HCT116 (cell line): ENCODE data around the gene SDE2.

Experiments used
- POLR2A ChIP-seq: IDR thresholded peaks from 2 replicates; pipeline ENCODE4 v1.7.0; 2011; ENCODE audit warnings: borderline replicate concordance; ENCODE audit not compliant: insufficient read depth, insufficient read length; ENCODE audit errors: extremely low read depth
- POLR2AphosphoS5 ChIP-seq: IDR thresholded peaks from 2 replicates; pipeline ENCODE4 v1.6.1; 2011; ENCODE audit warnings: mild to moderate bottlenecking, low read depth, low read length, moderate library complexity
- SIN3A ChIP-seq: IDR thresholded peaks from 2 replicates; pipeline ENCODE4 v1.6.1; 2012; ENCODE audit warnings: low read depth
- SP1 ChIP-seq: IDR thresholded peaks from 2 replicates; pipeline ENCODE4 v1.6.1; 2012; ENCODE audit warnings: low read depth
- ZFX ChIP-seq: fragments of 450-650 bp; IDR thresholded peaks from 2 replicates; pipeline ENCODE4 v1.6.1; 2017
- ZNF274 ChIP-seq: fragments of 200-500 bp; sonication (Bioruptor generic); IDR thresholded peaks from 2 replicates; pipeline ENCODE4 v1.6.1; 2014; ENCODE audit warnings: mild to moderate bottlenecking, low read depth, low read length, inconsistent platforms
- TF ChIP-seq, protein P1 (sequence below), 3 experiments: fragments of 200-600 bp in 1 of 3; sonication (generic) in 1 of 3; IDR thresholded peaks in 2 of 3; conservative IDR thresholded peaks in 1 of 3; 2 replicates each; pipeline ENCODE4 v1.5.1; 2012 to 2017; ENCODE audit warnings: low read depth in 2 of 3, low read length in 2 of 3, antibody characterized with exemption in 1 of 3, borderline replicate concordance in 1 of 3, control low read depth in 1 of 3, mild to moderate bottlenecking in 1 of 3, mixed read lengths in 1 of 3, mixed run types in 1 of 3, moderate library complexity in 1 of 3; ENCODE audit not compliant: insufficient read depth in 1 of 3
- TF ChIP-seq, protein P2 (sequence below): IDR thresholded peaks from 2 replicates; pipeline ENCODE4 v1.6.1; 2011; ENCODE audit warnings: mild to moderate bottlenecking, low read length, moderate library complexity; ENCODE audit not compliant: insufficient replicate concordance; ENCODE audit errors: extremely low read depth
- TF ChIP-seq, protein P3 (sequence below): IDR thresholded peaks from 2 replicates; pipeline ENCODE4 v1.6.1; 2012; ENCODE audit warnings: low read depth
- TF ChIP-seq, protein P4 (sequence below): IDR thresholded peaks from 2 replicates; pipeline ENCODE4 v1.6.1; 2012

DNA sequence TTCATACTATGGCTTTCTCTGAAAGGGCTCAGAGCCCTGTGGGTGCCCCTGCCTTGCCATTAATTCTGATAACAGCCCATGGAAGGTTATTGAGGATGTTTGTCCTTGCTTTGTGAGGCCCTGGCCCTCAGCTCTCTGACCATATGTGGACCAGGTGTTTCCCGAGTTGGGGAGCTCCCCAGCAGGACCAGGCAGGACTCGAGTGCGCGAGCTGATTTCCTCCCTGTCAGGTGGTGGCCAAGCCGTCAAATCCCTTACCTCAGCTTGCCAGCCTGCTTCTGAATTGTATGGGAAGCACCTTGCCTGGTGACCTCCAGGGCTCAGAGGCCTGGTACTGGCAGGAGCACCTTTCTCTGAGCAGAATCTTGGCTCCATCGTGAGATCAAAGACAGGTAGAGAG is 17.9 kb upstream of the SDE2 start:
- TF ChIP-seq ZNF274 = no peak
- TF ChIP-seq POLR2A = no peak
- TF ChIP-seq, protein P1, sequence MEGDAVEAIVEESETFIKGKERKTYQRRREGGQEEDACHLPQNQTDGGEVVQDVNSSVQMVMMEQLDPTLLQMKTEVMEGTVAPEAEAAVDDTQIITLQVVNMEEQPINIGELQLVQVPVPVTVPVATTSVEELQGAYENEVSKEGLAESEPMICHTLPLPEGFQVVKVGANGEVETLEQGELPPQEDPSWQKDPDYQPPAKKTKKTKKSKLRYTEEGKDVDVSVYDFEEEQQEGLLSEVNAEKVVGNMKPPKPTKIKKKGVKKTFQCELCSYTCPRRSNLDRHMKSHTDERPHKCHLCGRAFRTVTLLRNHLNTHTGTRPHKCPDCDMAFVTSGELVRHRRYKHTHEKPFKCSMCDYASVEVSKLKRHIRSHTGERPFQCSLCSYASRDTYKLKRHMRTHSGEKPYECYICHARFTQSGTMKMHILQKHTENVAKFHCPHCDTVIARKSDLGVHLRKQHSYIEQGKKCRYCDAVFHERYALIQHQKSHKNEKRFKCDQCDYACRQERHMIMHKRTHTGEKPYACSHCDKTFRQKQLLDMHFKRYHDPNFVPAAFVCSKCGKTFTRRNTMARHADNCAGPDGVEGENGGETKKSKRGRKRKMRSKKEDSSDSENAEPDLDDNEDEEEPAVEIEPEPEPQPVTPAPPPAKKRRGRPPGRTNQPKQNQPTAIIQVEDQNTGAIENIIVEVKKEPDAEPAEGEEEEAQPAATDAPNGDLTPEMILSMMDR (IDR thresholded peaks at IDR 0.05 in 2 of 3, conservative IDR thresholded peaks at IDR 0.05 in 1 of 3; ENCODE audit: borderline replicate concordance in 1 of 3, insufficient read depth in 1 of 3, low read depth in 2 of 3, low read length in 2 of 3) = no peak
- TF ChIP-seq, protein P2, sequence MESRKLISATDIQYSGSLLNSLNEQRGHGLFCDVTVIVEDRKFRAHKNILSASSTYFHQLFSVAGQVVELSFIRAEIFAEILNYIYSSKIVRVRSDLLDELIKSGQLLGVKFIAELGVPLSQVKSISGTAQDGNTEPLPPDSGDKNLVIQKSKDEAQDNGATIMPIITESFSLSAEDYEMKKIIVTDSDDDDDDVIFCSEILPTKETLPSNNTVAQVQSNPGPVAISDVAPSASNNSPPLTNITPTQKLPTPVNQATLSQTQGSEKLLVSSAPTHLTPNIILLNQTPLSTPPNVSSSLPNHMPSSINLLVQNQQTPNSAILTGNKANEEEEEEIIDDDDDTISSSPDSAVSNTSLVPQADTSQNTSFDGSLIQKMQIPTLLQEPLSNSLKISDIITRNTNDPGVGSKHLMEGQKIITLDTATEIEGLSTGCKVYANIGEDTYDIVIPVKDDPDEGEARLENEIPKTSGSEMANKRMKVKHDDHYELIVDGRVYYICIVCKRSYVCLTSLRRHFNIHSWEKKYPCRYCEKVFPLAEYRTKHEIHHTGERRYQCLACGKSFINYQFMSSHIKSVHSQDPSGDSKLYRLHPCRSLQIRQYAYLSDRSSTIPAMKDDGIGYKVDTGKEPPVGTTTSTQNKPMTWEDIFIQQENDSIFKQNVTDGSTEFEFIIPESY = no peak
- TF ChIP-seq SIN3A = no peak
- no peak for TF ChIP-seq POLR2AphosphoS5
- TF ChIP-seq, protein P3, sequence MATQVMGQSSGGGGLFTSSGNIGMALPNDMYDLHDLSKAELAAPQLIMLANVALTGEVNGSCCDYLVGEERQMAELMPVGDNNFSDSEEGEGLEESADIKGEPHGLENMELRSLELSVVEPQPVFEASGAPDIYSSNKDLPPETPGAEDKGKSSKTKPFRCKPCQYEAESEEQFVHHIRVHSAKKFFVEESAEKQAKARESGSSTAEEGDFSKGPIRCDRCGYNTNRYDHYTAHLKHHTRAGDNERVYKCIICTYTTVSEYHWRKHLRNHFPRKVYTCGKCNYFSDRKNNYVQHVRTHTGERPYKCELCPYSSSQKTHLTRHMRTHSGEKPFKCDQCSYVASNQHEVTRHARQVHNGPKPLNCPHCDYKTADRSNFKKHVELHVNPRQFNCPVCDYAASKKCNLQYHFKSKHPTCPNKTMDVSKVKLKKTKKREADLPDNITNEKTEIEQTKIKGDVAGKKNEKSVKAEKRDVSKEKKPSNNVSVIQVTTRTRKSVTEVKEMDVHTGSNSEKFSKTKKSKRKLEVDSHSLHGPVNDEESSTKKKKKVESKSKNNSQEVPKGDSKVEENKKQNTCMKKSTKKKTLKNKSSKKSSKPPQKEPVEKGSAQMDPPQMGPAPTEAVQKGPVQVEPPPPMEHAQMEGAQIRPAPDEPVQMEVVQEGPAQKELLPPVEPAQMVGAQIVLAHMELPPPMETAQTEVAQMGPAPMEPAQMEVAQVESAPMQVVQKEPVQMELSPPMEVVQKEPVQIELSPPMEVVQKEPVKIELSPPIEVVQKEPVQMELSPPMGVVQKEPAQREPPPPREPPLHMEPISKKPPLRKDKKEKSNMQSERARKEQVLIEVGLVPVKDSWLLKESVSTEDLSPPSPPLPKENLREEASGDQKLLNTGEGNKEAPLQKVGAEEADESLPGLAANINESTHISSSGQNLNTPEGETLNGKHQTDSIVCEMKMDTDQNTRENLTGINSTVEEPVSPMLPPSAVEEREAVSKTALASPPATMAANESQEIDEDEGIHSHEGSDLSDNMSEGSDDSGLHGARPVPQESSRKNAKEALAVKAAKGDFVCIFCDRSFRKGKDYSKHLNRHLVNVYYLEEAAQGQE = no peak
- TF ChIP-seq, protein P4, sequence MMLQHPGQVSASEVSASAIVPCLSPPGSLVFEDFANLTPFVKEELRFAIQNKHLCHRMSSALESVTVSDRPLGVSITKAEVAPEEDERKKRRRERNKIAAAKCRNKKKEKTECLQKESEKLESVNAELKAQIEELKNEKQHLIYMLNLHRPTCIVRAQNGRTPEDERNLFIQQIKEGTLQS = no peak
- no peak for TF ChIP-seq ZFX
- TF ChIP-seq SP1 = no peak
